Embryonic facial prominence (tissue), 1 donor: ENCODE results near the gene FLT1.

Source experiments
- DNase-seq: peaks from one replicate; pipeline ENCODE4 v3.0.0-alpha.2; 2016; ENCODE audit errors: extremely low spot score

FLT1 gene

GRCh38 chr13:28458051-28458450 is 36.9 kb downstream of the FLT1 start:
- DNase-seq: no peak

DNA sequence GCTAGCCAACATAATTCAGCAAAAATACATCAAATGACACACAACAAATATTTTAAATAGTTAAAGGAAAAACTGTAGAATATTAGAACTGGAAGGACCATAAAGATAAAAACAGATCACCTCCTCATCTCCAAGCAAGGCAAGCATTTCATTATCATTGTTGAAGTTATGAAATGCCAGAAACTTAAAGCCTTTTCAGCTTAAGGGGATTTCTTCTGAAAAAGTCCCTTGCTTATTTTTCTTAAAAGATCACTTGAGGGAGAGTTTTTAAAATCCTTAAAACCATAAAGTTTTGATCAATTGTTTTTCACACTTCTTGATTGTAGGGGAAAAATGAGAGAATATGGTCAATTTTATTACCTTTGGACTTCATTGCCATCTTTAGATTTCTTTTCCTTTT is 37.4 kb downstream of the FLT1 start:
- no peak for DNase-seq

DNA sequence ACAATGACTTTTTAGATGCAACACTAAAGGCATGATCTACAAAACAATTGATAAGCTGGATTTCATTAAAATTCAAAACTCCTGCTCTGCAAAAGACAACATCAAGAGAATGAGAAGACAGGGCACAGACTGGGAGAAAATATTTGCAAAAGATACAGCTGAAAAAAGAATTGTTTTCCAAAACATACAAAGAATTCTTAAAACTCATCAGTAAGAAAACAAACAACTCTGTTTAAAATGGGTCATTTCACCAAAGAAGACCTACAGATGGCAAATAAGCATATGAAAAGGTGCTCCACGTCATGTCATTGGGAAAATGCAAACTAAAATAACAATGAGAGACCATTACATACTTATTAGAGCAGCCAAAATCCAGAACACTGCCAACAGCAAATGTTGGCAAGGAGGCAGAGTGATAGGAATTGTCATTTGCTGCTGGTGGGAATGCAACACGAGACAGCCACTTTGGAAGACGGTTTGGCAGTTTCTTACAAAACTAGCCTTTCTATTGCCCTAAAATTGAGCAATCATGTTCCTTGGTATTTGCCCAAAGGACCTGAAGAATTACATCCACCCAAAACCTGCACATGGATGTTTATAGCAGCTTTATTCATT is 39.2 kb downstream of the FLT1 start:
- DNase-seq: no peak

- DNase-seq: no peak
These were observed 42.2 kb downstream of the FLT1 start for GRCh38 chr13:28452755-28453154.

DNA sequence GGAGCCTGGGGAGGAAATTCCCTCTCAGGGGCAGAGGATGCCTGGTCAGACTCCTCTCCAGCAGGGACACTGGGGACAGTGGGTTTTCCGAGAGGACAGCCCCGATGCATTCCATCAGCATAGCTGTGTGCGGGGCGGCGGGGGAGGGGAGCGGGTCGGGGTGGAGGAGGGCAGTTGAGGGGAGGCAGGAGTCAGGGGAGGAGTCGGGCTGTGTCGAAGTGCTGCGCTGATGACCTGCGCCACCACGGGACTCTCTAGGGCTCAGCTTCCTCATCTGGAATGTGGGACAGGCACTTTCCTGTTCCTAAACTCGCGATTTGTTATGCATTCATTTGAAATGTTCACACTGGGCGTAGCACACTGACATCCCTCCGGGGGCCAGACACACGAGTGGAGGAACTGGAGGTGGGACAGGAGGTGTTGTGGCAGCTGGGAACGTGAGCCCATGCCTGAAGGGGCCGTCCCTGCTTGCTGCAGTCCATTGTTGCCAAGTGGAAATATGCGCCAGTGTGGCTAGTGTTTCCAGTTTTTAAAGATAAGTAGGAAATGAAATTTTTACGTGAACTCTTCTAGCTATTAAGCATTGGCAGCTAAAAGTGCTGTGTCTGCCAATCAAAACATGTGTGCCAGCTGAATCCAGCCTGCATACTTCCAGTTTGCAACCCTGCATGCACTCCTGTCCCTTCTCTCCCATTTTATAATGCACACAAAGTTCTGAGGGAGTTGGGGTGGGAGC is 43.3 kb downstream of the FLT1 start:
- DNase-seq: peak; percentile 6

DNA sequence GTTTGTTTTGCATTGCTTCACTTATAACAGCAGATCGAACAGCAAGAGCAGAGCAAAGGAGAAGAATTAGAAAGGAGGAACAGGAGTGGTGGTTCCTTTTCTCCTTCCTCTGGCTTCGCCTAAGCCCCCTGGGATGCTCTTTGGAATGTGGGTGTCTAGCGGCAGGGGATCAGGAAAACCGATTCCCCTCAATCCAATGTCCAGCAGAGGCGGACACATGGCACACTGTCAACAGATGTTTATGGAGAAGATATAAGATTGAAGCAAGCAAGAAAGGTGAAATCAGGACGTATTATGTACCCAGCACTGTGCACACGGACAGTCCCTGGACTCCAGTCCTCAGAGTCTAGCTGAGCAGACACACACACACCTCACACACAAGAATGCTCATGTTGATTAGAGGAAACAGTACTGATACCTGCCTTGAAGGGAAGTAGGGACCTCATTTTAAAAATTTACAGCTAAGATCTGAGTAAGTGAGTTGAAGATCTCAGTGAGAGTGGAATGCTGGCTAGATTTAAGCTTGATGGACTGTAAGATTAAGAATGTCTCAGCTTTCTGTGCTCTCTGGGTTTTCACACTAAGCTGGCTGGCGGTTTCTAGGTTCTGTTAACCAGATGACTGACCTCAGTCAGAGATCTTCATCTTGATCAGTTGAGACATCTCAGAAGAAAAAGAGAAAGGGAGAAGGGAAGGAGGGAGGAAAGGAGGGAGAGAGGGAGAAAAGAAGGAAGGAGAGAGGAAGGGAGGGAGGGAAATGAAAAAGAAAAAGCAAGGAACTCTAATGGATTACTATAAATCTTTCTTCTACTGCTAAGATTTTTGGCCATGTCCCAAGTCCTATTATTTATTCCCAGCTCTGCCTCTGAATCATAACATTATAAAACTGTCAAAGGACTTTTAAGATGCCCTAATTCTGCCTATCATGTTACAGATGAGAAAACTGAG is 44.8 kb downstream of the FLT1 start:
- DNase-seq: no peak

GRCh38 chr13:28448651-28449358 is 46.1 kb downstream of the FLT1 start:
- no peak for DNase-seq

- no peak for DNase-seq
These were observed 46.9 kb downstream of the FLT1 start for GRCh38 chr13:28447989-28448388.

DNA sequence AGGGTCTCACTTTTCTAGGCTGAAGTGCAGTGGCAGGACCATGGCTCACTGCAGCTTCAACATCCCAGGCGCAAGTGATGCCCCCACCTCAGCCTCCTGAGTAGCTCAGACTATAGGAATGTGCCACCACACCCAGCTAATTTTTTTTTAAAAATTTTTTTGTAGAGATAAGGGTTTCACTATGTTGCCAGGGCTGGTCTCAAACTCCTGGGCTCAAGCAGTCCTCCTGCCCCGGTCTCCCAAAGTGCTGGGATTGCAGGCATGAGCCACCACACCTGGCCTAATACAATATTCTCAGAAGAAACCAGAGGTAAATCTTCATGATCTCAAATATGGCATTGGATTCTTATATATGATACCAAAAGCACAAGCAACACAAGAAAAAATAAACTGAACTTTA is 47.7 kb downstream of the FLT1 start:
- DNase-seq: no peak

DNA sequence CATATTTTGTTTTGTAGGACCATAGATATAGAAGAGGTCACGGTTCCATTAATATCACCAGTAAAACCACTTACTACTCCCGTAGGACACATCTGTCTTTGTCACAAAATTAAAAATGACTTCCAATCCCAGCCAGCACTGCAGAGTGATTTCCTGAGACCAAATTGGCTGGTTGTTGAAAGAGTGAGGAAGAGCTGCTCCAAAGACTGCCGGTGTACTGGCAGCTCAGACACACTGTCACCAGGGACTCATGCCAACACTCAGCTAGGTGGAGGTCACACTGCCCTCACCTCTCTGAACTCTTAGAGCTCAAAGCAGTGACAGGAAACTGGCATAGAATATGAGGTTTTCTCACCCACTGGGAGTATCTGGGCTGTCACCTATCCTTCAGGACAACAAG is 52.1 kb downstream of the FLT1 start:
- DNase-seq: no peak

- DNase-seq: no peak
These were observed 53.4 kb downstream of the FLT1 start for GRCh38 chr13:28441529-28441928.

GRCh38 chr13:28440774-28441504 is 54.0 kb downstream of the FLT1 start:
- no peak for DNase-seq

DNA sequence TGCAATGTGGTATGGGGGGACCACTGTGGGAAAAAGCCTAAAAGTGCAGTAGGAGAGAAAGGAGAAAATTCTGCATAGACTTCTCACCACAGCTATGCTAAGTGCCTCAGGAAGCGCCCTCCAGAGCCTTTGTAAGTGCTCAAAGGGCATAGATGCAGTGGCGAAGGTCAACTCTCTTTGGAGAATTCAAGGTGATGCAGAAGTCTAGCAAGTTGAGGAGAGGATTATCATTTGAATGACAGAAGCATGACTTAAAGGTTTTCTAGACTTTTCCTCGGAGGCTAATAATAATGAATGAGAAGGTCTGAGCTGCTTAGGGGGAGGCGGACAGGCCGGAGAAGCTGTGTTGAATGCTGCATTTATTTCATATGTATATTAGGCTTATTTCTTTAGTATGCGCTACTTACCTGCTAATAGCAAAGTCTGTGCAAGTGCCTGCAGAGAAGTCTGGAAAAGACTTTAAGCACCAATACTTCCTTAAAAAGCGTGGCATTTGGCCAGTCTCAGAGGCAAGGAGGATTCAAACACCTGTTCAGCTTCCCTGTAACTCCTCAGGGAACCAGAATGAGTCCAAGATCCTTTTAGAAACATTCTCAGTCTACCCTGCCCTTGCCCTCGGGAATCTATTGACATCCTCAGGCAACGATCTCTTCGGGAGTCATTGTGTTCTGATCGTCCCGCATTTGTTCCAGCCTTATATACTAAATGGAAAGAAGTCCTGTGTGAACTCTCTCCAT is 56.2 kb downstream of the FLT1 start:
- DNase-seq: no peak

- DNase-seq: no peak
These were observed 56.9 kb downstream of the FLT1 start for GRCh38 chr13:28438067-28438466.

GRCh38 chr13:28435917-28436316 is 59.0 kb downstream of the FLT1 start:
- DNase-seq: no peak

DNA sequence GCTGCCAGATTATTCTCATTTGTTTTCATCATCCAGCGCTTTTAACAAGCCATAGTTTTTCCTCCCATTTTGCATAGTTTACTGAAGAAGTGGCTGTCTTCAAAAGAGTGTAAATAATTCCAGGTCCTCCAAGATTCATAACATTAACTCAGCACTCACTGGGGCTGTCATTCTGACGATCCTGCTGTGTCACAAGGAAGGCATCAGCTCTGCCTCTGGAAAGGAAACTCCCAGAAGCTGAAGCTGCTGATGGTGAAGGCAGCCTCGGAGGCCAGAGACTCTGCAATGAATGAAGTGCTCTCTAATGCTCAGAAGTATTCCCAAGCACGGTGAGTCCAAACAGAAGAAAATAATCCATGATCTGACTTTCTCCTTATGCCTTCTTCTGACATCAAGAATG is 60.0 kb downstream of the FLT1 start:
- DNase-seq: no peak

- DNase-seq: no peak
These were observed 61.9 kb downstream of the FLT1 start for GRCh38 chr13:28432816-28433560.

DNA sequence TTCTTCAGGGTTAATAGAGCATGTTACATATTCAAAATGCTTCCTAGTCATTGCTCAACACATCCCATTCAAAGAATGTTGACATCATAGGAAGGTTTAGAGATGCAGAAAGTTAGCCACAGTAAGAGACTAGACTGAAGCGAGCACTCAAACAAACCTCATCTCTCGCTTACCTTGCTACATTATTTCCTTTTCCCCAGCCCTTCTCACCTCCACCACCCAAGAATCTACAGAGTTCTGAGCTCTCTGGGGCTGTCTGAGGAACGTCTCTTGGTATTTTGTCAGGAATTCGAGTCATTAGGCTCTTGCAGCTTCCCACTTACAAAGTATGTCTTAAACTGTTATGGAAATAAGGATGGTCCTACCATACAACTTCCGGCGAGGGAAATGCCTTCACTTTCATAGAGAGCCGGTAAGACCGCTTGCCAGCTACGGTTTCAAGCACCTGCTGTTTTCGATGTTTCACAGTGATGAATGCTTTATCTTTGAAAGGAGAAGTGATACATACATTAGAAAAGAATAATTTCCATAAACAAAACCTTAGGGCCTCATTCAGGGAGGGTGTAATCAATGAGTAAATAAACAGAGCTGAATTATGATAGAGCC is 65.1 kb downstream of the FLT1 start:
- DNase-seq: no peak

DNA sequence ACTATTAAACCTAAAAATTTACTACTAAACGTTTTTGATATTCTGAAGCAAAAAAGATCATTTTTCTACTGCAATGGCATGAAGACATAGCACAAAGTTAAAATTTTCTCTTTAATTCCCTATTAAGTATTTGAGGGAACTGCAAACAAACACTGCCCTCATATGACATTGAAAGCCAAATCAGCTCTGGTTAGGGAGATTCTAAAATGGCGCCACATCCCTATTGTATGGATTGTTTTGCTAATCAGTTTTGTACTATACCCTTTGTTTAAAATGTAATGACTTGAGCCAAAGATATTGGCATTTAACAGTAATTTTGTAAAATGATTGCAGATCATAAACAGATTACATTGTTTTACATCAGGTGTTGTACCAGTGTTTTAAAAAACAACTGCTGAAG is 65.8 kb downstream of the FLT1 start:
- DNase-seq: no peak
